Bladder microvascular endothelial cell (primary cell): ENCODE measurements around the gene PRSS23. TPM values are rescaled to one million over a fixed set of nuclear protein-coding genes. Genes with fewer than 3 reads are reported as not detected.

Experiments
- total RNA-seq: library from RNA; depleted of rRNA; stranded (reverse); fragments of >200 nt; gene quantifications from 2 replicates; pipeline ENCODE4 v1.2.3, GENCODE V29; 2014

PRSS23 gene, protein sequence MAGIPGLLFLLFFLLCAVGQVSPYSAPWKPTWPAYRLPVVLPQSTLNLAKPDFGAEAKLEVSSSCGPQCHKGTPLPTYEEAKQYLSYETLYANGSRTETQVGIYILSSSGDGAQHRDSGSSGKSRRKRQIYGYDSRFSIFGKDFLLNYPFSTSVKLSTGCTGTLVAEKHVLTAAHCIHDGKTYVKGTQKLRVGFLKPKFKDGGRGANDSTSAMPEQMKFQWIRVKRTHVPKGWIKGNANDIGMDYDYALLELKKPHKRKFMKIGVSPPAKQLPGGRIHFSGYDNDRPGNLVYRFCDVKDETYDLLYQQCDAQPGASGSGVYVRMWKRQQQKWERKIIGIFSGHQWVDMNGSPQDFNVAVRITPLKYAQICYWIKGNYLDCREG
- total RNA-seq = 70.6 and 325 TPM in 2 replicates

DNA sequence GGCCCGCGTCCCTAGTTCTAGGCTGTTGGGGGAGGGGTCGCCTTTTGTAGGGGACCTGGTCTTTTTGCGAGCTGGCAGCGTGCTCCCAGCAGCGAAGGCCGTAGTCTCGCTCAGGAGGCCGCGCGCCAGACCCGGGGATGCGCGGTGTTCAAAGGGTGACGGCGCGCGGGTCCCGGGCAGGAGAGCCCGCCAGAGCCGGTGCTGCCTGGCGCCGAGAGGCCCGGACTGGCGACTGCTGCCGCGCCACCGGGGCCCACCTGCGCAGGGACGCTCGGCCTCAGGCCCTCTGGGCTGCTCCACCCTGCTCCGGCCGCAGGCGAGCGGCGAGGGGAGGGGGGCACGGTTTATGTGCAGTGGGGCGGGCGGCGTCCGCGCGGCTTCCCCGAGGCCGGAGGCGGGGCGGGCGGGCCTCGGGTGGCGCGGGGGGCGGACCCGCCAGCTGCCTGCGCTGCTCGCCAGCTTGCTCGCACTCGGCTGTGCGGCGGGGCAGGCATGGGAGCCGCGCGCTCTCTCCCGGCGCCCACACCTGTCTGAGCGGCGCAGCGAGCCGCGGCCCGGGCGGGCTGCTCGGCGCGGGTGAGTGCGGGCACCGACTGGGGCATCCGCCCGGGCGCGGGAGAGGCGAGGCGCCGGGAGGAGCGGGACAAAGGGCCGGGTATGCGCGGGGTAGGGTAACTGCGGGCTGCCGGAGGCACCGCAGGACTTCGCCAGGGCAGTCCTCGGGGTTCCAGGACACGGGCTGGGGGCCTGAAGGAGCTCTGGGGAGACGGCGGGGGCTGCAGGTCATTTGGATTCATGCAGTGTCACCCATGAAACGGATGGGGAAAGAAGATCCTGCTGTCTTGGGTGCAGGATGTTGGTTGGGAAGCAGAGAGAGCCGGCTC is at the start of gene PRSS23:
Gene PRSS23 (plus strand): TSS at position 467 of the 884 bp plus-strand sequence. CDS start 7,102 bp downstream, outside the sequence.

Other genes starting within 250 kb of the PRSS23 start
- gene ME3, start 127.9 kb upstream of the PRSS23 start, total RNA-seq = 34.8 and 42.5 TPM in 2 replicates
- gene FZD4, start 154.9 kb downstream of the PRSS23 start, total RNA-seq = 111 and 139 TPM in 2 replicates
- 20.9 and 23.4 TPM in 2 replicates for gene TMEM135, start 237.4 kb downstream of the PRSS23 start, total RNA-seq